ENCODE results near the gene HSP90AA1. TPM values are rescaled to one million over a fixed set of nuclear protein-coding genes. Genes with fewer than 3 reads are reported as not detected.
A peak's percentile ranks its signal among the peaks of the same experiment; 100 is the strongest.
"Not testable (repeated sequence)": the region's sequence is repeated elsewhere in the genome, so short reads cannot be mapped to it uniquely, and the experiment has no call there.

The HSP90AA1 gene
- total RNA-seq (2014; rRNA removed; shearing (Covaris generic)) = 183 and 254 TPM in 2 replicates

DNA sequence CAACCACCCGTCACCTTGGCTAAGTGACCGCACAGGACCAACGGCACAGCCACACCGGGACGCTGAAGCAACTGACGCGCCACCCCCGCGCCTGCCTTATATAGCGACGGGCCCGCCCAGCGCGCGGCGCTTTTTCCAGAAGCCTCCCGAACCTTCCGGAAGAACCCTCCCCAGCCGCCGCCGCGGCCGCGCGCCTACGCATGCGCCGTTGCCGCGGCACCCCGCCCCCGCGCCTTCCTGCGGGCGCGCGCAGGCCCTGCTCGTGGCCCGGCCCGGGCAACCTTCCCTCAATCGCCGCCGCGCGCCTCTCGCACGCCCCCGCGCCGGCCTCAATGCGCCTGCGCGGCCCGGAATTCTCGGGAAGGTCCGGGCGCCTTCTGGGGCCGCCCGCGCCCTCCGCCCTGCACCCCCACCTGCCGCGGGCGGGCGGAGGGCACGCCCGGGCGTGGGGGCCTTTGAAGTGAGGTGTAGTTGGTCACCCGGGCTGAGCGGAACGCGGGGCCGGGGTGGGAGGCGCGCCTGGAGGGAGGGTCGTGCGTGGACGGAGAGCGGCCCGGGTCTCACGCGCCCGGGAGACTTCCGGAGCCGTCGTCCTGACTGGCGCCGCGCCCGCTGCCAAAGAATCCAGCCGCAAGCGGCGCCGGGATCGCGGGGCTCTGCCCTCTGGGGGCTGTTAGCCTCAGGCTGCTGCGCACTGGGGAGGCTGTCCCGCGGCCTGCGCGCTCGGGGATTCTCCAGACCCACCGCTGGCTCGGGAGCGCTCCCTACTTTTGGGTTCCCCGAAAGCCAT lies at the start of gene HSP90AA1:
Gene HSP90AA1 (minus strand): TSS at position 73 of the 790 bp plus-strand sequence. CDS start 666 bp downstream, outside the sequence.
- Histone ChIP-seq H3K27me3 (ENCODE audit: control insufficient read depth, insufficient read depth, low read length) (no peaks in the 10 kb centered on the region), H3K36me3 (replicated peaks; ENCODE audit: control insufficient read depth, insufficient read depth, low read length) (peaks cover 31% of the 10 kb centered on the region), H3K4me3 (ENCODE audit: insufficient read depth, low read depth, low read length) (peak within 1 kb of the TSS; percentile 90)
- DNase-seq = peak; percentile 100

DNA sequence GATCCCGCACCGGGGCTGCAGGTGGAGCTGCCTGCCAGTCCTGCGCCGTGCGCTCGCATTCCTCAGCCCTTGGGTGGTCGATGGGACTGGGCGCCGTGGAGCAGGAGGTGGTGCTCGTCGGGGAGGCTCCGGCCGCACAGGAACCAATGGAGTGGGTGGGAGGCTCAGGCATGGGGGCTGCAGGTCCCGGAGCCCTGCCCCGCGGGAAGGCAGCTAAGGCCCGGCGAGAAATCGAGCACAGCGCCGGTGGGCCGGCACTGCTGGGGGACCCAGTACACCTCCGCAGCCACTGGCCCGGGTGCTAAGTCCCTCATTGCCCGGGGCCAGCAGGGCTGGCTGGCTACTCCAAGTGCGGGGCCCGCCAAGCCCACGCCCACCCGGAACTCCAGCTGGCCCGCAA lies 48.6 kb upstream of the HSP90AA1 start:
- not testable (repeated sequence) for H3K4me3 ChIP-seq (ENCODE audit: insufficient read depth, low read depth, low read length); H3K36me3 ChIP-seq (replicated peaks; ENCODE audit: control insufficient read depth, insufficient read depth, low read length); DNase-seq; H3K27me3 ChIP-seq (ENCODE audit: control insufficient read depth, insufficient read depth, low read length)

DNA sequence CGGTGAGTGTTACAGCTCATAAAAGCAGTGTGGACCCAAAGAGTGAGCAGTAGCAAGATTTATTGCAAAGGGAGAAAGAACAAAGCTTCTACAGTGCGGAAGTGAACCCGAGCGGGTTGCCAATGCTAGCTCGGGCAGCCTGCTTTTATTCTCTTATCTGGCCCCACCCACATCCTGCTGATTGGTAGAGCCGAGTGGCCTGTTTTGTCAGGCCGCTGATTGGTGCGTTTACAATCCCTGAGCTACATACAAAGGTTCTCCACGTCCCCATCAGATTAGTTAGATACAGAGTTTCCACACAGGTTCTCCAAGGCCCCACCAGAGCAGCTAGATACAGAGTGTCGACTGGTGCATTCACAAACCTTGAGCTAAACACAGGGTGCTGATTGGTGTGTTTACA lies 47.9 kb upstream of the HSP90AA1 start:
- not testable (repeated sequence) for H3K27me3 ChIP-seq (ENCODE audit: control insufficient read depth, insufficient read depth, low read length); DNase-seq; H3K4me3 ChIP-seq (ENCODE audit: insufficient read depth, low read depth, low read length); H3K36me3 ChIP-seq (replicated peaks; ENCODE audit: control insufficient read depth, insufficient read depth, low read length)

DNA sequence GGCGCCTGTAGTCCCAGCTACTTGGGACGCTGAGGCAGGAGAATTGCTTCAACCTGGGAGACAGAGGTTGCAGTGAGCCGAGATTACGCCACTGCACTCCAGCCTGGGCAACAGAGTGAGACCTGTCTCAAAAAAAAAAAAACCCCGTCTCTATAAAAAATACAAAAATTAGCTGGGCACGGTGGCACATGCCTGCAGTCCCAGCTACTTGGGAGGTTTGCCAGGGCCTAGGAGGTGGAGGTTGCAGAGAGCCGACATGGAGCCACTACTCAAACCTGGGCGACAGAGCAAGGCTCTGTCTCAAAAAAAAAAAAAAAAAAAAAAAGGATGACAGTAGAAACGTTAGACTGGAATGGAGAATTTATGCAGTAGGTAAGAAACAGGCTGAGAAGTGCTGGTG lies 47.2 kb upstream of the HSP90AA1 start:
- H3K36me3 ChIP-seq (replicated peaks; ENCODE audit: control insufficient read depth, insufficient read depth, low read length); H3K4me3 ChIP-seq (ENCODE audit: insufficient read depth, low read depth, low read length); H3K27me3 ChIP-seq (ENCODE audit: control insufficient read depth, insufficient read depth, low read length); DNase-seq: not testable (repeated sequence)

GRCh38 chr14:102131741-102132140 lies 44.9 kb upstream of the HSP90AA1 start:
- no peak for DNase-seq
- Histone ChIP-seq H3K27me3 (ENCODE audit: control insufficient read depth, insufficient read depth, low read length) (no peaks in the 10 kb centered on the region), H3K4me3 (ENCODE audit: insufficient read depth, low read depth, low read length) (no peak overlapping the region), H3K36me3 (replicated peaks; ENCODE audit: control insufficient read depth, insufficient read depth, low read length) (no peaks in the 10 kb centered on the region; the same call in 1 of the 2 replicates)

DNA sequence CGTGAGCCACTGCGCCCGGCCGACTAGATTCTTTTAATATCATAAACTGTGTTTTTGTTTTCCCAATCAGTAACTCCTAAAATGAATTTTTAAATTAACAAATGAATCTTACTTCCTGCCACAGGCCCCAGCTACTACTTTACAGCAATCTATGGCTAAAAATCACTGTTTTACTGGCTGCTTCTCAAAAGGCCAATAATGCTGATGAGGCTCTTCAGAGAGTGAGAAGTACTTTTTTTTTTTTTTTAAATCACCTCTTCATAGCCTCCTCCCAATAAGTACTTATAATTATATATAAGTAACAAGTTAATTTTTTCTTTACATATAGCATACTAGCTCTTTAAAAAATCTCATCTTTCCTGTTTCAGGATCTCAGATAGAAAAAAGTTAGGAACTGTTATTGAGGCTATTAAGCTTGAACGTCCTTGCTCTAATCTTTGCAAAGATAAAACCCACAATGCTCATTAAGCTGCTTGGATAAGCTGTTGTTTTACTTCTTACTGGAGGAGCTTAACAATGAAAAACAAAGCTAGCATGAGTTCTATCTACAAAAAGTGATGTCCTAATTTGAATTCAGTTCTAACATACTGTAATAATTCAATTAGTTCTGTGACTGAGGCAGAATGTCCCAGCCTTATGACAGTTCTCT lies 40.1 kb upstream of the HSP90AA1 start:
- Histone ChIP-seq H3K4me3 (ENCODE audit: insufficient read depth, low read depth, low read length) (no peak overlapping the region), H3K27me3 (ENCODE audit: control insufficient read depth, insufficient read depth, low read length) (no peaks in the 10 kb centered on the region), H3K36me3 (replicated peaks; ENCODE audit: control insufficient read depth, insufficient read depth, low read length) (no peaks in the 10 kb centered on the region)
- no peak for DNase-seq

GRCh38 chr14:102125546-102125945 lies 38.7 kb upstream of the HSP90AA1 start:
- Histone ChIP-seq H3K36me3 (replicated peaks; ENCODE audit: control insufficient read depth, insufficient read depth, low read length) (no peaks in the 10 kb centered on the region), H3K27me3 (ENCODE audit: control insufficient read depth, insufficient read depth, low read length) (no peaks in the 10 kb centered on the region), H3K4me3 (ENCODE audit: insufficient read depth, low read depth, low read length) (no peak overlapping the region)
- DNase-seq = no peak

DNA sequence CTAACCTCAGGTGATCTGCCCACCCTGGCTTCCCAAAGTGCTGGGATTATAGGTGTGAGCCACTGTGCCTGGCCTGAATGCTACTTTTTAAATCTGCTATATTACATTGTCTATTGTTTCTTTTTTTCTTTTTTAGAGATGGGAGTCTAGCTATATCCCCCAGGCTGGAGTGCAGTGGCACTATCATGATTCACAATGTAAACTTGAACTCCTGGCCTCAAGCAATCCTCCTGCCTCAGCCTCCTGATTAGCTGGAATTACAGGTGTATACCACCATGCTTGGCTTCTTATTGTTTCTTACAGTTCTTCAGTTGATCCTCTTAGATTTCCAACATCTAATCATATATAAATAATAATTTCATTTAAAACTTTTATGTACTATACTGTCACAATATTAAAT lies 37.6 kb upstream of the HSP90AA1 start:
- DNase-seq = no peak
- Histone ChIP-seq H3K36me3 (replicated peaks; ENCODE audit: control insufficient read depth, insufficient read depth, low read length) (no peaks in the 10 kb centered on the region), H3K27me3 (ENCODE audit: control insufficient read depth, insufficient read depth, low read length) (no peaks in the 10 kb centered on the region), H3K4me3 (ENCODE audit: insufficient read depth, low read depth, low read length) (no peak overlapping the region)

GRCh38 chr14:102121567-102121966 lies 34.7 kb upstream of the HSP90AA1 start:
- H3K27me3 ChIP-seq (ENCODE audit: control insufficient read depth, insufficient read depth, low read length) = no peaks in the 10 kb centered on the region
- H3K36me3 ChIP-seq (replicated peaks; ENCODE audit: control insufficient read depth, insufficient read depth, low read length) = no peaks in the 10 kb centered on the region
- H3K4me3 ChIP-seq (ENCODE audit: insufficient read depth, low read depth, low read length) = no peak overlapping the region
- no peak for DNase-seq

DNA sequence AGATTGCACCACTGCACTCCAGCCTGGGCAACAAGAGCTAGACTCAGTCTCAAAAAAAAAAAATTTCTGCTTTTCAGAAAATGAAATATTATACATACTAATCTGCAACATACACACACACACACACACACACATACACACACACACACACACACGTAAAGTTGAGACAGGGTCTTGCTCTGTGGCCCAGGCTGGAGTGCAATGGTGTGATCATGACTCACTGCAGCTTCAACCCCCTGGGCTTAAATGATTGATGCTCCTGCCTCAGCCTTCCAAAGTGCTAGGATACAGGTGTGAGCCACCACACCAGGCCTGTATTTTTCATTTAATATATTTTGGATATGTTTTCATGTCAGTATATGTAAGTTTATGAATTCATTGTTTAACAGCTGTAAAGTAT lies 34.0 kb upstream of the HSP90AA1 start:
- no peak for DNase-seq

GRCh38 chr14:102117852-102118251 lies 31.0 kb upstream of the HSP90AA1 start:
- H3K36me3 ChIP-seq (replicated peaks; ENCODE audit: control insufficient read depth, insufficient read depth, low read length) = no peaks in the 10 kb centered on the region
- no peak for DNase-seq
- H3K27me3 ChIP-seq (ENCODE audit: control insufficient read depth, insufficient read depth, low read length) = no peaks in the 10 kb centered on the region
- no peak overlapping the region for H3K4me3 ChIP-seq (ENCODE audit: insufficient read depth, low read depth, low read length)

More for the DNA sequence above, 34.0 kb upstream of the HSP90AA1 start:
- Histone ChIP-seq H3K36me3 (replicated peaks; ENCODE audit: control insufficient read depth, insufficient read depth, low read length) (no peaks in the 10 kb centered on the region), H3K27me3 (ENCODE audit: control insufficient read depth, insufficient read depth, low read length) (no peaks in the 10 kb centered on the region), H3K4me3 (ENCODE audit: insufficient read depth, low read depth, low read length) (no peak overlapping the region)

DNA sequence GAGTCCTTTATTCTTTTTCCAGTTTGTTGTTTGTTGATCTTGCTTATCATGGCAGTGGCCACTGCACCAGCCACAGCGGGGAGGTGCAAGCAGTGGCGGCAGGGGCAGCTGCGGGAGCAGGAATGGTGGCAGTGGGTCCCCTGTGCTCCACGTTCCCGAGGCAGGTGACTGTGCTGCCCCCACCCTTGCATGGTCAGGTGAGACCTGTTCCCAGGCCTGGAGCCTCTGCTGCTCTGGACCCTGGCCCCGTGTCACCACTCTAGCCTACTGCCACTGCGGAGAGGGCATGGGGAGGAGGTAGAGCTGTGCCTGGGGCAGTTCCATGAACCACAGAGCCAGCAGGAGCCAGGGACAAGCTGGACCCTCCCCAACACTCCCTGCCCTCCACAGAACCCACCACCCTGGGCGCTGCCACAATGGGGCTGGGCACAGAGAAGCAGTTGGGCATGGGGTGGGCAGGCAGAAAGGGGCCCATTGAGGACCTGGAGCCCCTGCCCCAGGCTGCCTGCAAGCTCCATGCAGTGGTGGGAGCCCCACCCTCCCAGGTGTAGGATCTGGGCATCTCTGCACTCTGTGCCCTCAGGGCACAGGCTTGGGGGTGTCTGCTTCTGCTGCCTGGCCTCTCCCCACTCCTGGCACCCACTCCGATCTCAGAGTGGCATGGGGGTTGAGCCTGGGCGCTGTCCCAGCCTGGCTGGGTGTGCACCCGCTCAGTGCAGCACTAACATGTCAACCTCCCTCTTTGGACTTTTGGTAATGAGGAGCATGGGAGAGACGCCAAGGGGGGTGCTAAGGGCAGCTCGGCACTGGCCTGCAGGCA lies 29.7 kb upstream of the HSP90AA1 start:
- no peaks in the 10 kb centered on the region for H3K27me3 ChIP-seq (ENCODE audit: control insufficient read depth, insufficient read depth, low read length)
- DNase-seq = no peak
- no peaks in the 10 kb centered on the region for H3K36me3 ChIP-seq (replicated peaks; ENCODE audit: control insufficient read depth, insufficient read depth, low read length)
- H3K4me3 ChIP-seq (ENCODE audit: insufficient read depth, low read depth, low read length) = no peak overlapping the region

DNA sequence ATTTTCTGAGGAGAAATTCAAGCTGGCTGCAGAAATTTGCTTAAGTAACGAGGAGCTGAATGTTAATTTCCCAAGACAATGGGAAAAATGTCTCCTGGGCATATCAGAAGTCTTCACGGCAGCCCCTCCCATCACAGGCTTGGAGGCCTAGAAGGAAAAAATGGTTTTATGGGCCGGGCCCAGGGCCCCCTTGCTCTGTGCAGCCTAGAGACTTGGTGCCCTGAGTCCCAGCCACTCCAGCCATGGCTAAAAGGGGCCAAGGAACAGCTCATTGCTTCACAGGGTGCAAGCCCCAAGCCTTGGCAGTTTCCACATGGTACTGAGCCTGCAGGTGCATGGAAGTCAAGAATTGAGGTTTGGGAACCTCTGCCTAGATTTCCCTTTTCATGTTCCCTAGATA lies 24.3 kb upstream of the HSP90AA1 start:
- no peaks in the 10 kb centered on the region for H3K27me3 ChIP-seq (ENCODE audit: control insufficient read depth, insufficient read depth, low read length)
- H3K4me3 ChIP-seq (ENCODE audit: insufficient read depth, low read depth, low read length) = no peak overlapping the region
- H3K36me3 ChIP-seq (replicated peaks; ENCODE audit: control insufficient read depth, insufficient read depth, low read length) = no peaks in the 10 kb centered on the region
- no peak for DNase-seq

DNA sequence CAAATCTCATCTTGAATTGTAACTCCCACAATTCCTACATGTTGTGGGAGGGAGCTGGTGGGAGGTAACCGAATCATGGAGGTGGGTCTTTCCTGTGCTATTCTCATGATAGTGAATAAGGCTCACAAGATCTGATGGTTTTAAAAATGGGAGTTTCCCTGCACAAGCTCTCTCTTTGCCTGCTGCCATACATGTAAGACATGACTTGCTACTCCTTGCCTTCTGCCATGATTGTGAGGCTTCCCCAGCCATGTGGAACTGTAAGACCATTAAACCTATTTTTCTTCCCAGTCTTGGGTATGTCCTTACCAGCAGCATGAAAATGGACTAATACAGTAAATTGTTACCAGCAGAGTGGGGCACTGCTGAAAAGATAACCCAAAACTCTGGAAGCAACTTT lies 22.5 kb upstream of the HSP90AA1 start:
- H3K27me3 ChIP-seq (ENCODE audit: control insufficient read depth, insufficient read depth, low read length); H3K36me3 ChIP-seq (replicated peaks; ENCODE audit: control insufficient read depth, insufficient read depth, low read length); DNase-seq; H3K4me3 ChIP-seq (ENCODE audit: insufficient read depth, low read depth, low read length): not testable (repeated sequence)
